Glutamatergic neuron (in vitro differentiated cells): Measurements from ENCODE around the gene UBC. TPM values are rescaled to one million over a fixed set of nuclear protein-coding genes. Genes with fewer than 3 reads are reported as not detected.
A peak's percentile ranks its signal among the peaks of the same experiment; 100 is the strongest.

Source experiments
- DNase-seq: peaks from one replicate; pipeline ENCODE4 v3.0.0; 2022
- H3K27ac Mint-ChIP-seq: one replicate; pipeline ENCODE4 v1.8.0; 2020; ENCODE audit warnings: mild to moderate bottlenecking, mixed read lengths, inconsistent platforms; ENCODE audit not compliant: unreplicated experiment
- H3K27me3 Mint-ChIP-seq: one replicate; pipeline ENCODE4 v1.8.0; 2020; ENCODE audit warnings: mild to moderate bottlenecking, moderate library complexity, mixed read lengths, inconsistent platforms; ENCODE audit not compliant: unreplicated experiment
- H3K36me3 Mint-ChIP-seq: one replicate; pipeline ENCODE4 v1.8.0; 2020; ENCODE audit warnings: mild to moderate bottlenecking, mixed read lengths, inconsistent platforms; ENCODE audit not compliant: unreplicated experiment
- H3K4me1 Mint-ChIP-seq: one replicate; pipeline ENCODE4 v1.8.0; 2020; ENCODE audit warnings: mild to moderate bottlenecking, low read depth, mixed read lengths, inconsistent platforms; ENCODE audit not compliant: unreplicated experiment
- H3K4me3 Mint-ChIP-seq: one replicate; pipeline ENCODE4 v1.8.0; 2020; ENCODE audit warnings: mild to moderate bottlenecking, mixed read lengths, inconsistent platforms; ENCODE audit not compliant: unreplicated experiment
- H3K9me3 Mint-ChIP-seq: one replicate; pipeline ENCODE4 v1.8.0; 2020; ENCODE audit warnings: mild to moderate bottlenecking, moderate library complexity, mixed read lengths, inconsistent platforms; ENCODE audit not compliant: unreplicated experiment
- total RNA-seq: library from RNA; stranded (reverse); fragmentation: NEBNext Ultra II Directional; extraction: Animal tissue kit (Norgen Biotek cat#: 25700); gene quantifications from one replicate; pipeline ENCODE4 v1.2.1, GENCODE V29; 2021; ENCODE audit not compliant: unreplicated experiment
- TF ChIP-seq, protein P1 (sequence below): fragments of 200-600 bp; sonication (generic); IDR thresholded peaks from one replicate; pipeline ENCODE4 v1.5.0; 2021; ENCODE audit not compliant: partially characterized antibody, unreplicated experiment

UBC gene
- total RNA-seq, 1 donor from 2014 or later: 966 TPM

DNA sequence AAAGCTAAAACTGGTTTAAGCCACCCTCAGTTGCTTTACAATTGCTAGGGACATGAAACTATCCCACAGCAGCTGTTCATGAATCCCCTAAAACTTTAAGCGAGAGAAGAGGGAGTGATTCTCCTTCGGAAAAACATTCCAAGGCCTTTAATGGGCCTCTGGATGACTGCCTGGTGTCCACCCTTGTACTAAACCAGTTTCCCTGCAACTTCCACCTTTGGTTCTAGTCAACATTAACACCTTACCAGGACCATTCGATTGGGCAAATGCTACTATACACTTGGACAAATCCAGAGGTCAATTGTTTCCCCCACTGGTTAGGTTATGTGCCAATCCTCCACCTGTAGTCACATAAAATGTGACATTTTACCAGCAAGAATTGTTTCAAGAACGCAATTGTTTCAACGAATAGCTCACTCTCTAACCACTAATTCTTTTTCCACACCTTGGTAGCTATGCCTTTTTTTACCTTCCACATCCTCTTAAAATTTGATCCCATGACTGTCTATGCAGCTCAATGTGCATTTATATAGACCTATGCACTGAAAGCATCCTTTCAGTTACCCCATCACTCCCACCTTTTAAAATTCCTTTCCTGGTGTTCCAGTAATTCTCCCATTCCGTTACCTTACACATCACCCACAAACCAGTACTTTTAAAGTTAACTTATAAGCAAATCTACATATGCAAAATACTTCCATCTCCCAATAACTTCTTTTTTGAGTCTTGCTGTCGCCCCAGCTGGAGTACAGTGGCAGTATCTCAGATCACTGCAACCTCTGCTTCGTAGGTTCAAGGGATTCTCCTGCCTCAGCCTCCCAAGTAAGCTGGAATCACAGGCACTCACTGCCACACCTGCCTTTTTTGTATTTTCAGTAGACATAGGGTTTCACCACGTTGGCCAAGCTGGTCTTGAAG, 3.6 kb downstream of the UBC start:
- H3K27me3 Mint-ChIP-seq: peaks cover 23% of the 10 kb centered on the region

DNA sequence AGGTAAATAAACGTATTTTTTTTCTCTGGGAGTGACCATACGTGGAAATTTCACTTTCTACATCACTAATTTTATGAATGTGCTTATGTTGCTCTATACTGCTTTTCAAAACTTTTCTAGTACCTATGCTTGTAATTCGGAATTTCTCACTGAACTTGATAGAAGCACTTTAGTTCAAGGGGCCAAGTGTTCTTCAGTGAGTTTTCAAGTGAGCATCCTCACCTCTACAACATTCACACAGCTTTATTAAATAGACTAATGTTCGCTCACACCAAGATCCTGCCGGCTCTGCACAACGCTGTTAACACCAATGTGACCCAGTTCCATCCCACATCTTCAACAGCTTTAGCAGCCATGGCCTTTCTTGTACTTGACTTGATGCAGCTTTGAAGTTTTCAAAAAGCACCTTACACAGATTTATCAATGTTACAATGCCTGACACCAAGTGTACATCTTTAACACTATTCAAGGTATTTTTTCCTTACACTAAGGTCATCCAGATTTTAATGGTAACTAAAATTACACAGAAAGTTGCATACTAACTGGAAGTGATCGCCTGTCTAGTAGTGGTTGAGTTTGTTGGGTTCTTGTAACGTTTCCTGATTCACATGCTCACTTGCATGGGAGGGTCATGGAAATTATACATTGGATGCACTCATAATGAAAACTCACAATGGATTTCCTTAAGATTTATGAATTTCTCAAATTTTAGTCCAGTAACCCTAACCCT, 4.5 kb downstream of the UBC start:
- peaks cover 23% of the 10 kb centered on the region for H3K27me3 Mint-ChIP-seq
- TF ChIP-seq, protein P1, sequence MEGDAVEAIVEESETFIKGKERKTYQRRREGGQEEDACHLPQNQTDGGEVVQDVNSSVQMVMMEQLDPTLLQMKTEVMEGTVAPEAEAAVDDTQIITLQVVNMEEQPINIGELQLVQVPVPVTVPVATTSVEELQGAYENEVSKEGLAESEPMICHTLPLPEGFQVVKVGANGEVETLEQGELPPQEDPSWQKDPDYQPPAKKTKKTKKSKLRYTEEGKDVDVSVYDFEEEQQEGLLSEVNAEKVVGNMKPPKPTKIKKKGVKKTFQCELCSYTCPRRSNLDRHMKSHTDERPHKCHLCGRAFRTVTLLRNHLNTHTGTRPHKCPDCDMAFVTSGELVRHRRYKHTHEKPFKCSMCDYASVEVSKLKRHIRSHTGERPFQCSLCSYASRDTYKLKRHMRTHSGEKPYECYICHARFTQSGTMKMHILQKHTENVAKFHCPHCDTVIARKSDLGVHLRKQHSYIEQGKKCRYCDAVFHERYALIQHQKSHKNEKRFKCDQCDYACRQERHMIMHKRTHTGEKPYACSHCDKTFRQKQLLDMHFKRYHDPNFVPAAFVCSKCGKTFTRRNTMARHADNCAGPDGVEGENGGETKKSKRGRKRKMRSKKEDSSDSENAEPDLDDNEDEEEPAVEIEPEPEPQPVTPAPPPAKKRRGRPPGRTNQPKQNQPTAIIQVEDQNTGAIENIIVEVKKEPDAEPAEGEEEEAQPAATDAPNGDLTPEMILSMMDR: no peak
- peaks cover 16% of the 10 kb centered on the region for H3K36me3 Mint-ChIP-seq
- H3K4me1 Mint-ChIP-seq: peaks cover 22% of the 10 kb centered on the region
- H3K27ac Mint-ChIP-seq: no peak overlapping the region
- DNase-seq: no peak
- H3K4me3 Mint-ChIP-seq: peak overlapping the region; percentile 73
- H3K9me3 Mint-ChIP-seq: peaks cover 18% of the 10 kb centered on the region

More for the DNA sequence above, 3.6 kb downstream of the UBC start:
- peak overlapping the region; percentile 73 for H3K4me3 Mint-ChIP-seq
- H3K27ac Mint-ChIP-seq: no peak overlapping the region
- no peak for DNase-seq
- H3K4me1 Mint-ChIP-seq: peaks cover 26% of the 10 kb centered on the region
- peaks cover 19% of the 10 kb centered on the region for H3K9me3 Mint-ChIP-seq
- peaks cover 16% of the 10 kb centered on the region for H3K36me3 Mint-ChIP-seq
- TF ChIP-seq, protein P1: no peak

DNA sequence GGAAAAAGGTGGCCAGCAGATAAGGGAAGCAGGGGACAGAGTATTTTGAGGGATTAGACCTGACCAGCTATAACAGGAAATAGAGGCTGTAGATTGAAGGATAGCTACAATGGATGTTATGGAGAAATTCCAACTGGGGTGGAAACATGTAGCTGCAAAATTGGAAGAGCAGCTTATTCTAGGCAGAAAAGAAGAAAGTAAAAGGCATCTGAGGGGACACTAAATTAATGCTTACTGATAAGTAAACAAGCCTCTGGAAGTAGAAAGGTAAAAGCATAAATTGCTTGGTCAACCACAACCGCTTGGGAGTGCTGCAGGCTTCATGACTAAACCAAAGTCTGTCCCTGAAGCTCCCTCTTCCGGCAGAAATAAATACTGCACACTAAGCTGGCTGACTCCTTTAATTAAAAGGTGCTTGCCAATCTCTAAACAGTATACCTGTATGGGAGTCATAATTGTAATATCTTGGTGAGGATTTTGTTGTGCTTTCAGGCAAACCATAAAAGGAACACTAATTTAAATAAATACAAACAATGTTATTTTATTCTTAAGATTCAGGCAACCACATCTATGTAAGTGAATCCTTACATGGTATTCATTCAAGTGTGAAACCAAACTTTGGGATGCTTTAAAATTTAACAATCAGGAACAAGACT, 7.7 kb downstream of the UBC start:
- no peaks in the 10 kb centered on the region for H3K36me3 Mint-ChIP-seq
- TF ChIP-seq, protein P1: peak; percentile 95
- no peak overlapping the region for H3K4me3 Mint-ChIP-seq
- H3K27ac Mint-ChIP-seq: no peak overlapping the region
- peaks cover 3% of the 10 kb centered on the region for H3K9me3 Mint-ChIP-seq
- DNase-seq: peak; percentile 83
- peaks cover 5% of the 10 kb centered on the region for H3K27me3 Mint-ChIP-seq
- H3K4me1 Mint-ChIP-seq: peaks cover 18% of the 10 kb centered on the region

DNA sequence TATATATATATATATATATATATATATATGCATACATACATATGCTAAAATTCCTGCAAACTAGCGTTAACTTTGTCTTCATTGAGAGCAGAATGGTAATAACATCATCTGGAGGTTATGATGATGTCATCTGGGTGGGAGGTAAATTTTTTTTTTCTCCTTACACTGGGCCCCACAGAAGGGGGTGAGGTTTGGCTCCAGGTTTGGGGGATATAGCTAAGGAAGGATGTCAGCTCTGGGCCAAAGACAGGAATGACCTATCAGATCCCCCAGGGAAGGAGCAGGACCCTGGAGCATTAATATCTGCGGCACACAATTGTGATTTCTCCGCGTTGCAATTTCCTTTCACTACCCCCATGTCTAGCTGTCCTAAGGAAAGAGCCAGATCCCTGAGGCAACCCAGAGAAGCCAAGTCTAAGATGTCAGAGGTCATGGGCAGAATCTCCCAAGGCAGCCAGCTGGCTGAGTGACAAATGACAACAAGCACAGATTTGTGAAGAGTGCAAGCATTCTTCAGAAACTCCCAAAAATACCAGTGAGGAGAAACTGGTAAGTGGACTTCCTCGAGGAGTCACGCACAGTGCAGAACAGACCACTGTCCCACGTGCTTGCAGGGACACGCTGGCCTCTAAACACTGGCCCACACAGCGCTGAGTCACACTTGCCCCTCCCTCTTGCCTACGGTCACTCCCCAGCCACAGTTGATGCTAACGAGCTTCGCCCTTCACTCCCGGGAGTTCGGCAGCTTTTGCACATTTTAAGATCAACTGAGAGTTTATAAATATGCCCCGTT, 9.9 kb downstream of the UBC start:
- Mint-ChIP-seq H3K9me3 (no peaks in the 10 kb centered on the region), H3K4me1 (peaks cover 12% of the 10 kb centered on the region), H3K27me3 (no peaks in the 10 kb centered on the region), H3K36me3 (no peaks in the 10 kb centered on the region), H3K4me3 (peak overlapping the region; percentile 16), H3K27ac (peak overlapping the region; percentile 35)
- TF ChIP-seq, protein P1: no peak
- peak; percentile 56 for DNase-seq
